GM18499 (cell line): Measurements from ENCODE around the gene SQSTM1.

Source experiments
- ATAC-seq: cut with Tn5 transposase; IDR thresholded peaks from one replicate; pipeline ENCODE4 v1.9.1; 2021; ENCODE audit warnings: moderate number of reproducible peaks; ENCODE audit not compliant: insufficient read depth, unreplicated experiment

The SQSTM1 gene

GRCh38 chr5:179885491-179886090 lies 64.9 kb downstream of the SQSTM1 start:
- no peak for ATAC-seq

- ATAC-seq, result no peak
These were observed 65.6 kb downstream of the SQSTM1 start for GRCh38 chr5:179886190-179886911.

- ATAC-seq, result no peak
These were observed 66.4 kb downstream of the SQSTM1 start for GRCh38 chr5:179887095-179887494.
